Measurements from ENCODE around the gene UBE2V1. TPM values are rescaled to one million over a fixed set of nuclear protein-coding genes. Genes with fewer than 3 reads are reported as not detected.
A peak's percentile ranks its signal among the peaks of the same experiment; 100 is the strongest.

The UBE2V1 gene
- polyA plus RNA-seq, 1 experiment = 101 TPM

GRCh38 chr20:50123418-50123817 lies 10.5 kb upstream of the UBE2V1 start:
- CTCF ChIA-PET = interaction anchor here (1.8 to 9.1 kb wide), 3 partner anchors 16 to 56 kb away, joined by 7 to 169 read pairs (median 9); no protein-coding TSS in a partner anchor
- peaks cover 25% of the 10 kb centered on the region for H3K36me3 ChIP-seq (ENCODE audit: control insufficient read depth, insufficient read depth, low read length)
- no peak overlapping the region for H3K4me3 ChIP-seq (ENCODE audit: low read depth, low read length)
- H3K27me3 ChIP-seq (ENCODE audit: control insufficient read depth, insufficient read depth, low read length) = no peaks in the 10 kb centered on the region
- DNase-seq (ENCODE audit: low read depth) = no peak
- POLR2A ChIA-PET = no interaction called here
- no peak for TF ChIP-seq CTCF (IDR thresholded peaks at IDR 0.05; ENCODE audit: insufficient read depth, low read depth, low read length)

- POLR2A ChIA-PET = interaction anchor here (0.7 kb wide), 1 partner anchor 35 kb away, joined by 4 read pairs; no protein-coding TSS in a partner anchor
- Histone ChIP-seq H3K36me3 (ENCODE audit: control insufficient read depth, insufficient read depth, low read length) (peaks cover 19% of the 10 kb centered on the region), H3K4me3 (ENCODE audit: low read depth, low read length) (no peak overlapping the region), H3K27me3 (ENCODE audit: control insufficient read depth, insufficient read depth, low read length) (no peaks in the 10 kb centered on the region)
- TF ChIP-seq CTCF (IDR thresholded peaks at IDR 0.05; ENCODE audit: insufficient read depth, low read depth, low read length) = no peak
- CTCF ChIA-PET = interaction anchor here (1.1 to 9.1 kb wide), 4 partner anchors 16 to 56 kb away, joined by 7 to 169 read pairs (median 9); no protein-coding TSS in a partner anchor
- no peak for DNase-seq (ENCODE audit: low read depth)
Observed at GRCh38 chr20:50122763-50123162, 9.8 kb upstream of the UBE2V1 start.

GRCh38 chr20:50121858-50122271 lies 8.9 kb upstream of the UBE2V1 start:
- no peak for TF ChIP-seq CTCF (IDR thresholded peaks at IDR 0.05; ENCODE audit: insufficient read depth, low read depth, low read length)
- no peak overlapping the region for H3K4me3 ChIP-seq (ENCODE audit: low read depth, low read length)
- CTCF ChIA-PET = interaction anchor here (0.7 to 9.1 kb wide), 9 partner anchors 17 to 57 kb away, joined by 3 to 169 read pairs (median 5); no protein-coding TSS in a partner anchor
- peaks cover 14% of the 10 kb centered on the region for H3K36me3 ChIP-seq (ENCODE audit: control insufficient read depth, insufficient read depth, low read length)
- no peaks in the 10 kb centered on the region for H3K27me3 ChIP-seq (ENCODE audit: control insufficient read depth, insufficient read depth, low read length)
- DNase-seq (ENCODE audit: low read depth) = peak; percentile 77
- POLR2A ChIA-PET = interaction anchor here (0.6 kb wide), 1 partner anchor 570 kb away, joined by 5 read pairs; no protein-coding TSS in a partner anchor

- ChIA-PET POLR2A (no interaction called here), CTCF (interaction anchor here (0.5 to 9.1 kb wide), 20 partner anchors 9 to 472 kb away, joined by 3 to 169 read pairs (median 4); no protein-coding TSS in a partner anchor)
- TF ChIP-seq CTCF (IDR thresholded peaks at IDR 0.05; ENCODE audit: insufficient read depth, low read depth, low read length) = peak; percentile 73
- H3K27me3 ChIP-seq (ENCODE audit: control insufficient read depth, insufficient read depth, low read length) = no peaks in the 10 kb centered on the region
- peaks cover 10% of the 10 kb centered on the region for H3K36me3 ChIP-seq (ENCODE audit: control insufficient read depth, insufficient read depth, low read length)
- no peak for DNase-seq (ENCODE audit: low read depth)
- no peak overlapping the region for H3K4me3 ChIP-seq (ENCODE audit: low read depth, low read length)
Observed at GRCh38 chr20:50120935-50121693, 8.2 kb upstream of the UBE2V1 start.

- no peak for TF ChIP-seq CTCF (IDR thresholded peaks at IDR 0.05; ENCODE audit: insufficient read depth, low read depth, low read length)
- POLR2A ChIA-PET = interaction anchor here (0.6 kb wide), 1 partner anchor 48 kb away, joined by 4 read pairs; no protein-coding TSS in a partner anchor
- no peak overlapping the region for H3K4me3 ChIP-seq (ENCODE audit: low read depth, low read length)
- CTCF ChIA-PET = interaction anchor here (0.8 to 9.1 kb wide), 2 partner anchors 51 to 139 kb away, joined by 3 to 169 read pairs; no protein-coding TSS in a partner anchor
- no peak for DNase-seq (ENCODE audit: low read depth)
- no peaks in the 10 kb centered on the region for H3K27me3 ChIP-seq (ENCODE audit: control insufficient read depth, insufficient read depth, low read length)
- H3K36me3 ChIP-seq (ENCODE audit: control insufficient read depth, insufficient read depth, low read length) = no peaks in the 10 kb centered on the region
Observed at GRCh38 chr20:50118203-50118602, 5.3 kb upstream of the UBE2V1 start.

Measured in BJ (cell line).